Keratinocyte (primary cell): ENCODE results near the gene MAPK8. TPM values are rescaled to one million over a fixed set of nuclear protein-coding genes. Genes with fewer than 3 reads are reported as not detected.

Experiments
- DNase-seq: peaks from one replicate; pipeline ENCODE4 v3.0.0-alpha.2; 2011; ENCODE audit warnings: low read depth, missing footprints, low spot score
- FAIRE-seq: peaks from 2 replicates; lab custom pipeline; 2011; peaks lifted over from hg19 to GRCh38; lab: Jason Lieb, UNC
- H2AFZ ChIP-seq: 2 replicates; pipeline ENCODE4 v1.6.0; 2012; ENCODE audit warnings: low read length, control low read depth, inconsistent platforms; ENCODE audit not compliant: control insufficient read depth
- H3K27ac ChIP-seq: 2 replicates; pipeline ENCODE4 v1.5.1; 2011; ENCODE audit warnings: low read length; ENCODE audit not compliant: control insufficient read depth, insufficient read depth
- H3K27me3 ChIP-seq: 3 replicates; pipeline ENCODE4 v1.6.0; 2011; ENCODE audit warnings: low read length; ENCODE audit not compliant: control insufficient read depth, insufficient read depth; ENCODE audit errors: extremely low read depth
- H3K36me3 ChIP-seq, 2 experiments: 2 replicates in 1 of 2; 3 replicates in 1 of 2; pipeline ENCODE4 v1.5.1; 2011; ENCODE audit warnings: low read length in 2 of 2, mild to moderate bottlenecking in 1 of 2; ENCODE audit not compliant: control insufficient read depth in 2 of 2, insufficient read depth in 2 of 2; ENCODE audit errors: extremely low read depth in 1 of 2
- H3K4me1 ChIP-seq: 3 replicates; pipeline ENCODE4 v1.5.1; 2011; ENCODE audit warnings: low read length; ENCODE audit not compliant: control insufficient read depth, insufficient read depth; ENCODE audit errors: extremely low read depth
- H3K4me2 ChIP-seq: 3 replicates; pipeline ENCODE4 v1.6.0; 2011; ENCODE audit warnings: low read depth, low read length; ENCODE audit not compliant: control insufficient read depth, insufficient read depth; ENCODE audit errors: extremely low read depth
- H3K4me3 ChIP-seq, 3 experiments: fragments of 200-600 bp in 1 of 3; sonication (generic) in 1 of 3; 2 replicates in 2 of 3; 3 replicates in 1 of 3; pipeline ENCODE4 v1.5.1; 2011 to 2016; ENCODE audit warnings: low read length in 3 of 3, mild to moderate bottlenecking in 3 of 3, control low read depth in 2 of 3, inconsistent platforms in 1 of 3, low read depth in 1 of 3, mixed read lengths in 1 of 3, mixed run types in 1 of 3, moderate library complexity in 1 of 3; ENCODE audit not compliant: control insufficient read depth in 2 of 3, insufficient read depth in 2 of 3; ENCODE audit errors: extremely low read depth in 1 of 3
- H3K79me2 ChIP-seq: 2 replicates; pipeline ENCODE4 v1.6.0; 2012; ENCODE audit warnings: low read length; ENCODE audit not compliant: control insufficient read depth, insufficient read depth
- H3K9ac ChIP-seq: 3 replicates; pipeline ENCODE4 v1.6.0; 2011; ENCODE audit warnings: low read length; ENCODE audit not compliant: control insufficient read depth, insufficient read depth; ENCODE audit errors: extremely low read depth
- H3K9me1 ChIP-seq: 3 replicates; pipeline ENCODE4 v1.6.0; 2011; ENCODE audit warnings: low read length; ENCODE audit not compliant: control insufficient read depth, insufficient read depth; ENCODE audit errors: extremely low read depth
- H3K9me3 ChIP-seq: 2 replicates; pipeline ENCODE4 v1.5.1; 2012; ENCODE audit warnings: low read depth, low read length; ENCODE audit not compliant: control insufficient read depth
- H4K20me1 ChIP-seq: 3 replicates; pipeline ENCODE4 v1.6.0; 2011; ENCODE audit warnings: low read length; ENCODE audit not compliant: control insufficient read depth, insufficient read depth; ENCODE audit errors: extremely low read depth
- CTCF ChIP-seq, 3 experiments: IDR thresholded peaks in 1 of 3; conservative IDR thresholded peaks in 1 of 3; optimal IDR thresholded peaks in 1 of 3; 2 replicates in 2 of 3; 3 replicates in 1 of 3; pipeline versions ENCODE3 to v1.5.1; 2011; ENCODE audit warnings: low read length in 3 of 3, mild to moderate bottlenecking in 3 of 3, moderate library complexity in 2 of 3, control low read depth in 1 of 3, inconsistent platforms in 1 of 3; ENCODE audit not compliant: insufficient read depth in 2 of 3; ENCODE audit errors: extremely low read depth in 1 of 3
- EZH2 ChIP-seq: IDR thresholded peaks from one replicate; pipeline ENCODE4 v1.6.1; 2012; ENCODE audit warnings: inconsistent platforms, mild to moderate bottlenecking, low read length, moderate library complexity
- dilution Hi-C: fragments of 300-500 bp; cut with MboI; formaldehyde crosslinking; loops from one replicate; pipeline ENCODE4 v1.7.0; 2020; ENCODE audit warnings: low sequenced_read_pairs; ENCODE audit not compliant: extremely low pct_ligation_motif_present
- polyA plus RNA-seq, 5 experiments: library from polyadenylated mRNA; depleted of rRNA in 3 of 5; stranded (reverse) in 3 of 5; stranded (forward) in 1 of 5; unstranded in 1 of 5; fragments of >200 nt; gene quantifications; 1 replicate in 1 of 5; 2 replicates in 3 of 5; 3 replicates in 1 of 5; pipeline versions ENCODE4 v1.2.1 to v1.2.3, GENCODE V29; 2011 to 2012; ENCODE audit warnings: missing spikeins in 2 of 5, low read depth in 1 of 5, low replicate concordance in 1 of 5

The MAPK8 gene
- polyA plus RNA-seq, 1 donor (not counting 4 experiments of a cell fraction or from before 2014, with no cell fraction given): 39.8 TPM

GRCh38 chr10:48472501-48473069, 166.1 kb downstream of the MAPK8 start:
- Histone ChIP-seq H3K36me3 (no peaks in the 10 kb centered on the region), H3K9ac (no peak overlapping the region), H3K9me1 (no peaks in the 10 kb centered on the region), H3K4me1 (peaks cover 31% of the 10 kb centered on the region), H3K79me2 (no peaks in the 10 kb centered on the region), H3K27ac (no peak overlapping the region), H3K9me3 (no peaks in the 10 kb centered on the region), H2AFZ (no peak overlapping the region), H3K4me2 (no peak overlapping the region), H3K4me3 (no peak overlapping the region), H4K20me1 (no peaks in the 10 kb centered on the region), H3K27me3 (no peaks in the 10 kb centered on the region)
- TF ChIP-seq EZH2: no peak
- peak in 1 of 3 experiments; percentile 9 for TF ChIP-seq CTCF (optimal IDR thresholded peaks at IDR 0.05 in 1 of 3, IDR thresholded peaks at IDR 0.05 in 1 of 3, conservative IDR thresholded peaks at IDR 0.05 in 1 of 3; ENCODE audit: extremely low read depth in 1 of 3, insufficient read depth in 2 of 3, low read length in 3 of 3)
- dilution Hi-C loops: no loop called here
- no peak for FAIRE-seq
- no peak for DNase-seq

GRCh38 chr10:48473704-48474103, 167.2 kb downstream of the MAPK8 start:
- TF ChIP-seq CTCF (optimal IDR thresholded peaks at IDR 0.05 in 1 of 3, IDR thresholded peaks at IDR 0.05 in 1 of 3, conservative IDR thresholded peaks at IDR 0.05 in 1 of 3; ENCODE audit: extremely low read depth in 1 of 3, insufficient read depth in 2 of 3, low read length in 3 of 3) (no peak), EZH2 (no peak)
- FAIRE-seq (no peak), DNase-seq (no peak)
- H3K4me1 ChIP-seq: peaks cover 28% of the 10 kb centered on the region
- H3K4me2 ChIP-seq: no peak overlapping the region
- H3K36me3 ChIP-seq: no peaks in the 10 kb centered on the region
- dilution Hi-C loops: no loop called here
- no peak overlapping the region for H2AFZ ChIP-seq
- H3K27me3 ChIP-seq: no peaks in the 10 kb centered on the region
- H3K9me3 ChIP-seq: no peaks in the 10 kb centered on the region
- H3K27ac ChIP-seq: no peak overlapping the region
- no peaks in the 10 kb centered on the region for H3K9me1 ChIP-seq
- H3K4me3 ChIP-seq: no peak overlapping the region
- no peaks in the 10 kb centered on the region for H3K79me2 ChIP-seq
- H3K9ac ChIP-seq: no peak overlapping the region
- H4K20me1 ChIP-seq: no peaks in the 10 kb centered on the region
